Omental fat pad (tissue), 4 donors: Measurements from ENCODE around the gene KASH5. TPM values are rescaled to one million over a fixed set of nuclear protein-coding genes. Genes with fewer than 3 reads are reported as not detected.

Source experiments
- ATAC-seq: fragments of 150-250 bp; one replicate; pipeline ENCODE4 v1.9.1; 2016; ENCODE audit warnings: mild to moderate bottlenecking, moderate library complexity; ENCODE audit not compliant: low FRiP score
- DNase-seq: peaks from one replicate; pipeline ENCODE4 v3.0.0-alpha.2; 2019; ENCODE audit warnings: low spot score
- CTCF ChIP-seq, 3 donors: fragments of 450-650 bp; IDR thresholded peaks; one replicate each; pipeline ENCODE4 v1.5.1; 2016 to 2017; ENCODE audit warnings: antibody characterized with exemption in 3 of 3, mild to moderate bottlenecking in 3 of 3, moderate library complexity in 2 of 3
- total RNA-seq, 4 donors: library from RNA; depleted of rRNA; stranded (reverse); fragments of >200 nt; gene quantifications; one replicate each; pipeline ENCODE4 v1.1.0, GENCODE V29; 2016

Gene KASH5
- total RNA-seq, 4 donors from 2014 or later, result 0.56 TPM; not detected in 3

GRCh38 chr19:49450405-49450804 lies 62.4 kb downstream of the KASH5 start:
- no peak for TF ChIP-seq CTCF (IDR thresholded peaks at IDR 0.05)
- ATAC-seq (no peak), DNase-seq (no peak)

- DNase-seq (peak; percentile 95), ATAC-seq (peak; percentile 85)
- no peak for TF ChIP-seq CTCF (IDR thresholded peaks at IDR 0.05)
These were observed 63.6 kb downstream of the KASH5 start, which contains the start of gene PIH1D1 for GRCh38 chr19:49451430-49452181. Gene PIH1D1 (minus strand): TSS chr19:49451814. CDS start chr19:49451574, 240 bp downstream.

- no peak for TF ChIP-seq CTCF (IDR thresholded peaks at IDR 0.05)
- DNase-seq, result peak; percentile 88
- ATAC-seq, result peak; percentile 94
These were observed 65.1 kb downstream of the KASH5 start, which contains the start of gene ALDH16A1 for GRCh38 chr19:49453013-49453756. Gene ALDH16A1 (plus strand): TSS chr19:49453225. CDS start chr19:49453332, 107 bp downstream.

GRCh38 chr19:49453757-49454240 lies 65.8 kb downstream of the KASH5 start:
- no peak for TF ChIP-seq CTCF (IDR thresholded peaks at IDR 0.05)
- ATAC-seq (no peak), DNase-seq (no peak)

GRCh38 chr19:49455773-49456172 lies 67.7 kb downstream of the KASH5 start:
- no peak for TF ChIP-seq CTCF (IDR thresholded peaks at IDR 0.05)
- no peak for ATAC-seq
- DNase-seq, result no peak

- ATAC-seq (no peak), DNase-seq (no peak)
- no peak for TF ChIP-seq CTCF (IDR thresholded peaks at IDR 0.05)
These were observed 68.3 kb downstream of the KASH5 start for GRCh38 chr19:49456326-49456725.
